Mesenteric fat pad (tissue), 1 donor: ENCODE results near the gene PRKAG2. TPM values are rescaled to one million over a fixed set of nuclear protein-coding genes. Genes with fewer than 3 reads are reported as not detected.
"Not testable (repeated sequence)": the region's sequence is repeated elsewhere in the genome, so short reads cannot be mapped to it uniquely, and the experiment has no call there.

Experiments used
- DNase-seq: peaks from one replicate; pipeline ENCODE4 v3.0.0-alpha.2; 2020; ENCODE audit warnings: low spot score
- total RNA-seq: library from RNA; stranded (reverse); fragmentation: NEBNext Ultra II Directional; extraction: Animal tissue kit (Norgen Biotek cat#: 25700); gene quantifications from one replicate; pipeline ENCODE4 v1.2.1, GENCODE V29; 2021
- donor health status: DM: yes; HTN: yes; CAD: no.

PRKAG2 gene
- total RNA-seq, 1 donor from 2014 or later: 61.2 TPM

- DNase-seq: no peak
Measured at GRCh38 chr7:151755131-151755801, 121.6 kb downstream of the PRKAG2 start.

- DNase-seq: no peak
Measured at GRCh38 chr7:151754688-151755130, 122.2 kb downstream of the PRKAG2 start.

GRCh38 chr7:151754142-151754590 is 122.7 kb downstream of the PRKAG2 start:
- DNase-seq: peak; percentile 93

GRCh38 chr7:151752816-151753595 is 123.9 kb downstream of the PRKAG2 start:
- DNase-seq: no peak

GRCh38 chr7:151752037-151752436 is 124.9 kb downstream of the PRKAG2 start:
- DNase-seq: no peak

GRCh38 chr7:151748733-151749132 is 128.2 kb downstream of the PRKAG2 start:
- DNase-seq: no peak

- DNase-seq: not testable (repeated sequence)
Measured at GRCh38 chr7:151748021-151748420, 128.9 kb downstream of the PRKAG2 start.

- DNase-seq: no peak
Measured at GRCh38 chr7:151745706-151746105, 131.2 kb downstream of the PRKAG2 start.

GRCh38 chr7:151744656-151745638 is 132.0 kb downstream of the PRKAG2 start:
- no peak for DNase-seq

- DNase-seq: no peak
Measured at GRCh38 chr7:151744051-151744580, 132.8 kb downstream of the PRKAG2 start.

GRCh38 chr7:151743481-151743983 is 133.4 kb downstream of the PRKAG2 start:
- DNase-seq: no peak

- DNase-seq: no peak
Measured at GRCh38 chr7:151742713-151743480, 134.0 kb downstream of the PRKAG2 start.

GRCh38 chr7:151741585-151741984 is 135.3 kb downstream of the PRKAG2 start:
- no peak for DNase-seq

- no peak for DNase-seq
Measured at GRCh38 chr7:151740081-151740851, 136.6 kb downstream of the PRKAG2 start.

GRCh38 chr7:151738925-151739324 is 138.0 kb downstream of the PRKAG2 start:
- no peak for DNase-seq

GRCh38 chr7:151736403-151736909 is 140.5 kb downstream of the PRKAG2 start:
- no peak for DNase-seq

GRCh38 chr7:151735851-151736402 is 141.0 kb downstream of the PRKAG2 start:
- no peak for DNase-seq

- DNase-seq: no peak
Measured at GRCh38 chr7:151735186-151735850, 141.6 kb downstream of the PRKAG2 start.
